ENCODE results near the gene CAMK1D. TPM values are rescaled to one million over a fixed set of nuclear protein-coding genes. Genes with fewer than 3 reads are reported as not detected.

CAMK1D gene
- total and polyA plus RNA-seq, 2 donors (not counting 3 experiments of a cell fraction or from before 2014, with no cell fraction given) = 0.37 to 4.2 TPM

DNA sequence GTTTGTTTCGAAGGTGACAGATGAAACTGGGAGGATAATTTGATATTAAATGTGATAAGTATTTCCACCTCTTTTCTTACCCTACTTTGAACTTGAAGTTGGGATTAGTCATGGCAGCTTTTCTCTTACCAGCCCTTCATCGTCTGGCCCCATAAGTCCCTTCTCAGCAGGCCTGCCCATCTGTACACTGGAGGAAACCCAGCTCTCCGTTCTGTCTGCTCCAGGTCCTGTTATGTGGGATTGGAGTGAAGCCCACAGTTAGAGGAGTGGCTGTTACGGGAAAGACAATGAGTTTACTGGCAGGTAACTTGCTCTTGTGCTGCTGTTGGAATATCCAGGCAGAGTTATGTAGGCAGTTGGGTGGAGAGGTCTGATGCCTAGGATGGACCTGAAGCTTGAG, 127.3 kb downstream of the CAMK1D start:
- Histone ChIP-seq H3K27me3 (ENCODE audit: control insufficient read depth in 2 of 2, insufficient read depth in 2 of 2, low read length in 2 of 2) (no peaks in the 10 kb centered on the region), H3K27ac (ENCODE audit: insufficient read depth, low read depth, low read length) (no peak overlapping the region), H3K79me2 (ENCODE audit: control insufficient read depth, insufficient read depth, low read length) (no peaks in the 10 kb centered on the region), H3K9me3 (replicated peaks; ENCODE audit: control insufficient read depth, insufficient read depth, low read length) (no peaks in the 10 kb centered on the region), H3K36me3 (ENCODE audit: control insufficient read depth in 2 of 2, extremely low read depth in 1 of 2, insufficient read depth in 2 of 2, low read length in 2 of 2) (no peaks in the 10 kb centered on the region), H3K4me1 (ENCODE audit: control insufficient read depth, extremely low read depth, insufficient read depth, low read length) (no peaks in the 10 kb centered on the region), H4K20me1 (replicated peaks; ENCODE audit: control insufficient read depth, extremely low read depth, insufficient read depth, low read length) (no peaks in the 10 kb centered on the region), H2AFZ (ENCODE audit: low read depth, low read length) (no peak overlapping the region), H3K9ac (replicated peaks; ENCODE audit: extremely low read depth, insufficient read depth, low read length) (no peak overlapping the region), H3K4me3 (replicated peaks in 1 of 3; ENCODE audit: insufficient read depth in 1 of 3, low read depth in 1 of 3, low read length in 3 of 3) (no peak overlapping the region), H3K4me2 (ENCODE audit: insufficient read depth, low read length) (no peak overlapping the region), H3K9me1 (replicated peaks; ENCODE audit: control insufficient read depth, extremely low read depth, insufficient read depth, low read length) (no peaks in the 10 kb centered on the region)
- intact Hi-C loops (cut with micrococcal nuclease) (no loop called here), dilution Hi-C loops (cut with MboI; ENCODE audit: extremely low pct_ligation_motif_present, low sequenced_read_pairs) (no loop called here)
- POLR2A ChIA-PET = no interaction called here
- DNase-seq (ENCODE audit: low read depth, low spot score) (no peak), FAIRE-seq (no peak)
- CTCF ChIA-PET = no interaction called here
- TF ChIP-seq FOS (IDR thresholded peaks at IDR 0.05; ENCODE audit: borderline replicate concordance, insufficient read depth, low read length) (no peak), EZH2 (IDR thresholded peaks at IDR 0.05; ENCODE audit: borderline replicate concordance, low read depth, low read length, severe bottlenecking) (no peak), JUN (IDR thresholded peaks at IDR 0.05; ENCODE audit: borderline replicate concordance, insufficient read depth, insufficient read length, low read depth) (no peak), POLR2AphosphoS5 (IDR thresholded peaks at IDR 0.05; ENCODE audit: insufficient read depth, low read depth, low read length) (no peak), GATA2 (IDR thresholded peaks at IDR 0.05; ENCODE audit: insufficient read depth, insufficient read length, low read depth, low read length) (no peak), POLR2A (IDR thresholded peaks at IDR 0.05; ENCODE audit: low read depth, low read length) (no peak), MYC (IDR thresholded peaks at IDR 0.05; ENCODE audit: low read depth, low read length) (no peak)
- TF ChIP-seq, protein P1, sequence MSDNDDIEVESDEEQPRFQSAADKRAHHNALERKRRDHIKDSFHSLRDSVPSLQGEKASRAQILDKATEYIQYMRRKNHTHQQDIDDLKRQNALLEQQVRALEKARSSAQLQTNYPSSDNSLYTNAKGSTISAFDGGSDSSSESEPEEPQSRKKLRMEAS (IDR thresholded peaks at IDR 0.05; ENCODE audit: insufficient read depth, insufficient read length) = no peak
- TF ChIP-seq, protein P2, sequence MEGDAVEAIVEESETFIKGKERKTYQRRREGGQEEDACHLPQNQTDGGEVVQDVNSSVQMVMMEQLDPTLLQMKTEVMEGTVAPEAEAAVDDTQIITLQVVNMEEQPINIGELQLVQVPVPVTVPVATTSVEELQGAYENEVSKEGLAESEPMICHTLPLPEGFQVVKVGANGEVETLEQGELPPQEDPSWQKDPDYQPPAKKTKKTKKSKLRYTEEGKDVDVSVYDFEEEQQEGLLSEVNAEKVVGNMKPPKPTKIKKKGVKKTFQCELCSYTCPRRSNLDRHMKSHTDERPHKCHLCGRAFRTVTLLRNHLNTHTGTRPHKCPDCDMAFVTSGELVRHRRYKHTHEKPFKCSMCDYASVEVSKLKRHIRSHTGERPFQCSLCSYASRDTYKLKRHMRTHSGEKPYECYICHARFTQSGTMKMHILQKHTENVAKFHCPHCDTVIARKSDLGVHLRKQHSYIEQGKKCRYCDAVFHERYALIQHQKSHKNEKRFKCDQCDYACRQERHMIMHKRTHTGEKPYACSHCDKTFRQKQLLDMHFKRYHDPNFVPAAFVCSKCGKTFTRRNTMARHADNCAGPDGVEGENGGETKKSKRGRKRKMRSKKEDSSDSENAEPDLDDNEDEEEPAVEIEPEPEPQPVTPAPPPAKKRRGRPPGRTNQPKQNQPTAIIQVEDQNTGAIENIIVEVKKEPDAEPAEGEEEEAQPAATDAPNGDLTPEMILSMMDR (IDR thresholded peaks at IDR 0.05; ENCODE audit: extremely low read depth in 1 of 2, insufficient read depth in 1 of 2, low read depth in 1 of 2, low read length in 2 of 2) = no peak
- BruUV-seq (replicated peaks) = no TSS peak

Measured in endothelial cell of umbilical vein (primary cell).